K562 treated with DMSO at 1 percent for 24 hours (cell line): ENCODE data around the gene CD247. TPM values are rescaled to one million over a fixed set of nuclear protein-coding genes. Genes with fewer than 3 reads are reported as not detected.

Source experiments
- total RNA-seq: library from RNA; unstranded; fragments of 300-600 nt; gene quantifications from 2 replicates; pipeline ENCODE4 v1.2.3, GENCODE V29; 2022; ENCODE audit warnings: low read depth; ENCODE audit not compliant: insufficient read depth

CD247 gene
- total RNA-seq: 0.17 TPM in 1 of 2 replicates, not detected in the other

DNA sequence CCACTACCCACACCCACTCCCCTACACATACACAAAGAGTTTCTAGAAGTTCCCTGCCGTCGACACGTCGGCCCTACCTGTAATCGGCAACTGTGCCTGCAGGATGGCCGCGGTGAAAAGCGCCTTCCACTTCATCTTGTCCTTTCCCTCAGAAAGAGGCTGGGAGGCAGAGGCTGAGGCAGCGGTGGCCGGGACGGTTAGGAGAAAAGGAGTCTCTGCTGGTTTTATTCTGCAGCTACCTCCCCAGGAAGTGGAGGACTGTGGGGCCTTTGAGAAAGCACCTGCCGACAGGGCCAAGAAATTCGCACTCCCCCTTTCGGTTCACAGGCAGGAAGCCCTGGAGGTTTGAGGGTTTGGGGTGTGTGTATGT, at the start of gene CD247:
CD247 (minus strand) TSS at position 199 of the 370 bp plus-strand sequence; CDS start at position 135, 64 bp downstream.

DNA sequence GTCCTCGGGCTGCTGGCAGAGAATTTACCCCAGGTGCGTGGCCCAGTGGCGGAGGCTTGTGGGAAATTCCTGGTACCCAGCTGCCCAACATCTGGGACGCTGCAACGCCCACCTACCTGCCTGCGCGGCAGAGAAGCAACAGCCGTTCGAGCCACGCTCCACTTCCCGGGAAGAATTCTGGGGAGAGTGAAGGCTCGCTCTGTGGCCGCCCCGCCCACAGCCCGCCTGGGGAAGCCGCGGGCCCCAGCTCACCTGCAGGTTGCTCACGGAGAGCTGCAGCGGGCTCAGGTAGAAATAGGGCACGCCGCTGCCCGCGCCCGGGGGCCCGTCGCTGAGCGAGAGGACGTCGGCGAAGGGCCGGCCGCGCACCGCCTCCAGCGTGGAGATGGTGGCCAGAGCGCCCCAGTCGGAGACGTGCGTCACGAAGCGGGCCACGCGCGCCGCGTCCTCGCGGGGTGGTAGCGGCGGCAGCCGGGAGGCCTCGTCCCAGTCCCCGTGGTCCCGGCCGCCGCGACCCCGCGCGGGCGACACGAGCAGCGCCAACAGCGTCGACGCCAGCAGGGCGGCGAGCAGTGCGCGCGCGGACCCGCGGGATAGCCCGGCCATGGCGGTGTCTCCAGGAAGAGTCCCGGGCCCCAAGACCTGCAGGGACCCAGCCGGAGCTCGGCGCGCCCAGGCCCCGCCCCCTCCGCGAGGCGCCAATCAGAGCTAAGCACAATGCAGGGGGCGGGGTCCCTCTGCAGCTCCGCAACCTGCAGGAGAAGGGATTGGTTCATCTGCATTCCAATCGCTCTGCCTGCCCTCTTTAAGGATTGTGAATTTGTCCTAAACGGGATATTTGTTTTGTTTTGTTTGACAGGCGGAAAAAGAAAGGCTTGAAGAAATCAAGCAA, 35.1 kb upstream of the CD247 start, which contains the start of gene CREG1:
CREG1 (minus strand) TSS at position 627 of the 892 bp plus-strand sequence.

Other genes starting within 250 kb of the CD247 start
- 490 and 495 TPM in 2 replicates for gene CREG1, start 35.2 kb upstream of the CD247 start, total RNA-seq
- 52.7 and 57.1 TPM in 2 replicates for gene RCSD1, start 111.7 kb upstream of the CD247 start, total RNA-seq
- 34.4 and 46.6 TPM in 2 replicates for gene MPZL1, start 203.5 kb upstream of the CD247 start, total RNA-seq